ENCODE data around the gene TUFT1. TPM values are rescaled to one million over a fixed set of nuclear protein-coding genes. Genes with fewer than 3 reads are reported as not detected.
A peak's percentile ranks its signal among the peaks of the same experiment; 100 is the strongest.
"Not testable (repeated sequence)": the region's sequence is repeated elsewhere in the genome, so short reads cannot be mapped to it uniquely, and the experiment has no call there.

TUFT1 gene
- total RNA-seq, 1 donor from 2014 or later = 74.4 TPM

GRCh38 chr1:151596166-151596953, 56.3 kb downstream of the TUFT1 start:
- no peaks in the 10 kb centered on the region for H3K27me3 ChIP-seq (ENCODE audit: control insufficient read depth, insufficient read depth, low read length)
- H3K4me3 ChIP-seq (ENCODE audit: low read depth, low read length) = no peak overlapping the region
- TF ChIP-seq CTCF (IDR thresholded peaks at IDR 0.05; ENCODE audit: insufficient read depth, low read length, poor library complexity, severe bottlenecking) = no peak
- peak; percentile 67 for DNase-seq (ENCODE audit: low read depth)
- no peaks in the 10 kb centered on the region for H3K36me3 ChIP-seq (ENCODE audit: control insufficient read depth, insufficient read depth, low read length)

- H3K27me3 ChIP-seq (ENCODE audit: control insufficient read depth, insufficient read depth, low read length); H3K4me3 ChIP-seq (ENCODE audit: low read depth, low read length); H3K36me3 ChIP-seq (ENCODE audit: control insufficient read depth, insufficient read depth, low read length); DNase-seq (ENCODE audit: low read depth): not testable (repeated sequence)
Measured at GRCh38 chr1:151602550-151602949, 62.4 kb downstream of the TUFT1 start.

- no peaks in the 10 kb centered on the region for H3K36me3 ChIP-seq (ENCODE audit: control insufficient read depth, insufficient read depth, low read length)
- H3K4me3 ChIP-seq (ENCODE audit: low read depth, low read length) = no peak overlapping the region
- TF ChIP-seq CTCF (IDR thresholded peaks at IDR 0.05; ENCODE audit: insufficient read depth, low read length, poor library complexity, severe bottlenecking) = no peak
- H3K27me3 ChIP-seq (ENCODE audit: control insufficient read depth, insufficient read depth, low read length) = no peaks in the 10 kb centered on the region
- no peak for DNase-seq (ENCODE audit: low read depth)
Measured at GRCh38 chr1:151604291-151604690, 64.2 kb downstream of the TUFT1 start.

GRCh38 chr1:151606384-151606783, 66.3 kb downstream of the TUFT1 start:
- Histone ChIP-seq H3K36me3 (ENCODE audit: control insufficient read depth, insufficient read depth, low read length) (no peaks in the 10 kb centered on the region), H3K4me3 (ENCODE audit: low read depth, low read length) (no peak overlapping the region), H3K27me3 (ENCODE audit: control insufficient read depth, insufficient read depth, low read length) (no peaks in the 10 kb centered on the region)
- DNase-seq (ENCODE audit: low read depth) = peak; percentile 67
- no peak for TF ChIP-seq CTCF (IDR thresholded peaks at IDR 0.05; ENCODE audit: insufficient read depth, low read length, poor library complexity, severe bottlenecking)

GRCh38 chr1:151606857-151607256, 66.7 kb downstream of the TUFT1 start:
- no peak overlapping the region for H3K4me3 ChIP-seq (ENCODE audit: low read depth, low read length)
- no peak for DNase-seq (ENCODE audit: low read depth)
- no peaks in the 10 kb centered on the region for H3K36me3 ChIP-seq (ENCODE audit: control insufficient read depth, insufficient read depth, low read length)
- TF ChIP-seq CTCF (IDR thresholded peaks at IDR 0.05; ENCODE audit: insufficient read depth, low read length, poor library complexity, severe bottlenecking) = no peak
- no peaks in the 10 kb centered on the region for H3K27me3 ChIP-seq (ENCODE audit: control insufficient read depth, insufficient read depth, low read length)

GRCh38 chr1:151610142-151610541, 70.0 kb downstream of the TUFT1 start:
- Histone ChIP-seq H3K4me3 (ENCODE audit: low read depth, low read length) (no peak overlapping the region), H3K27me3 (ENCODE audit: control insufficient read depth, insufficient read depth, low read length) (no peaks in the 10 kb centered on the region), H3K36me3 (ENCODE audit: control insufficient read depth, insufficient read depth, low read length) (no peaks in the 10 kb centered on the region)
- no peak for TF ChIP-seq CTCF (IDR thresholded peaks at IDR 0.05; ENCODE audit: insufficient read depth, low read length, poor library complexity, severe bottlenecking)
- DNase-seq (ENCODE audit: low read depth) = no peak

All from kidney epithelial cell (primary cell).